A549 (cell line): ENCODE results near the gene DNM1. TPM values are rescaled to one million over a fixed set of nuclear protein-coding genes. Genes with fewer than 3 reads are reported as not detected.

Experiments
- ATAC-seq, 2 experiments: fragments of 200-7000 bp in 1 of 2; fragments of >200 bp in 1 of 2; cut with Nextera tagmentation in 1 of 2; cut with Tn5 transposase in 1 of 2; 3 replicates each; pipeline versions ENCODE4 v1.8.0 to v1.9.1; 2018 to 2020; ENCODE audit warnings: mild to moderate bottlenecking in 1 of 2, moderate library complexity in 1 of 2
- CTCF ChIA-PET: fragments of 300-600 bp; sonication (Branson Sonifier 250); formaldehyde crosslinking; extraction: SDS; loops from one replicate; lab custom pipeline; 2021; ENCODE audit warnings: antibody characterized with exemption, inconsistent platforms; lab: Yijun Ruan, JAX
- POLR2A ChIA-PET: fragments of 350-600 bp; formaldehyde crosslinking; extraction: SDS; loops from one replicate; lab custom pipeline; 2021; ENCODE audit warnings: antibody characterized with exemption, inconsistent platforms; lab: Yijun Ruan, JAX
- DNase-seq, 2 experiments: peaks; one replicate each; pipeline versions ENCODE4 v3.0.0 to v3.0.0-alpha.2; 2011 to 2016; ENCODE audit warnings: low read depth in 1 of 2, low spot score in 1 of 2
- FAIRE-seq: peaks from 2 replicates; lab custom pipeline; 2011; peaks lifted over from hg19 to GRCh38; lab: Jason Lieb, UNC
- H3K27ac ChIP-seq, 2 experiments: fragments of >200 bp; sonication (Bioruptor Twin); formaldehyde crosslinking; 3 replicates each; pipeline ENCODE4 v1.5.1; 2016 to 2017
- H3K4me1 ChIP-seq: fragments of >200 bp; sonication (Bioruptor Twin); formaldehyde crosslinking; 3 replicates; pipeline ENCODE4 v1.6.1; 2016
- H3K4me2 ChIP-seq: fragments of >200 bp; sonication (Bioruptor Twin); formaldehyde crosslinking; 3 replicates; pipeline ENCODE4 v1.6.1; 2016
- H3K4me3 ChIP-seq: fragments of >200 bp; sonication (Bioruptor Twin); formaldehyde crosslinking; 3 replicates; pipeline ENCODE4 v1.5.1; 2016
- H3K9me3 ChIP-seq: fragments of >200 bp; sonication (Bioruptor Twin); formaldehyde crosslinking; 3 replicates; pipeline ENCODE4 v1.6.1; 2016
- CBX2 ChIP-seq: fragments of 200-600 bp; sonication (generic); IDR thresholded peaks from 2 replicates; pipeline ENCODE4 v1.6.1; 2016; ENCODE audit warnings: low read depth, mild to moderate bottlenecking, borderline replicate concordance
- CBX8 ChIP-seq: fragments of 200-600 bp; sonication (generic); IDR thresholded peaks from 2 replicates; pipeline ENCODE4 v1.6.1; 2016
- CTCF ChIP-seq: fragments of >200 bp; sonication (Bioruptor Twin); formaldehyde crosslinking; IDR thresholded peaks from 3 replicates; pipeline ENCODE4 v1.5.1; 2016
- EP300 ChIP-seq, 2 experiments: fragments of >200 bp; sonication (Bioruptor Twin); formaldehyde crosslinking; IDR thresholded peaks; 2 replicates in 1 of 2; 3 replicates in 1 of 2; pipeline ENCODE4 v1.6.1; 2016 to 2017
- ESRRA ChIP-seq: fragments of 150-350 bp; IDR thresholded peaks from 2 replicates; pipeline ENCODE4 v1.6.1; 2014; ENCODE audit warnings: mild to moderate bottlenecking, low read length, borderline replicate concordance
- FOXS1 ChIP-seq: fragments of 250-450 bp; sonication (Bioruptor Pico); IDR thresholded peaks from 2 replicates; pipeline ENCODE4 v1.5.0; 2020; ENCODE audit warnings: mild to moderate bottlenecking, moderate library complexity
- GATA3 ChIP-seq: IDR thresholded peaks from 2 replicates; pipeline ENCODE4 v1.6.1; 2012; ENCODE audit warnings: borderline replicate concordance
- HMGXB4 ChIP-seq: fragments of 250-450 bp; sonication (Bioruptor Pico); IDR thresholded peaks from 2 replicates; pipeline ENCODE4 v1.5.0; 2021; ENCODE audit warnings: mild to moderate bottlenecking, moderate library complexity, borderline replicate concordance
- HOXA7 ChIP-seq: fragments of 250-450 bp; sonication (Bioruptor Pico); IDR thresholded peaks from 2 replicates; pipeline ENCODE4 v1.5.0; 2020; ENCODE audit warnings: mild to moderate bottlenecking, moderate library complexity
- JUN ChIP-seq, 2 experiments: fragments of >200 bp; sonication (Bioruptor Twin); formaldehyde crosslinking; IDR thresholded peaks; 2 replicates in 1 of 2; 3 replicates in 1 of 2; pipeline ENCODE4 v1.6.1; 2016 to 2017
- MAX ChIP-seq: IDR thresholded peaks from 2 replicates; pipeline ENCODE4 v1.6.1; 2012
- MAZ ChIP-seq: fragments of 150-350 bp; IDR thresholded peaks from 2 replicates; pipeline ENCODE4 v1.6.1; 2014; ENCODE audit warnings: antibody characterized with exemption, low read depth, low read length, borderline replicate concordance
- PHF8 ChIP-seq: fragments of 200-600 bp; sonication (generic); IDR thresholded peaks from 2 replicates; pipeline ENCODE4 v1.6.1; 2016; ENCODE audit warnings: low read depth, mild to moderate bottlenecking, antibody characterized with exemption, moderate library complexity, borderline replicate concordance
- POLR2A ChIP-seq: IDR thresholded peaks from 2 replicates; pipeline ENCODE4 v1.6.1; 2012; ENCODE audit warnings: mild to moderate bottlenecking, low read length
- POLR2AphosphoS2 ChIP-seq: conservative IDR thresholded peaks from 2 replicates; pipeline ENCODE4 v1.6.1; 2012; ENCODE audit warnings: low read length, improper control_type of control experiment, inconsistent platforms
- REST ChIP-seq: fragments of 200-600 bp; sonication (generic); IDR thresholded peaks from 2 replicates; pipeline ENCODE4 v1.6.1; 2016; ENCODE audit warnings: antibody characterized with exemption, mild to moderate bottlenecking, moderate library complexity
- RFX5 ChIP-seq: fragments of 450-650 bp; IDR thresholded peaks from 2 replicates; pipeline ENCODE4 v1.7.1; 2014; ENCODE audit warnings: antibody characterized with exemption, mild to moderate bottlenecking, moderate library complexity
- SMC3 ChIP-seq: fragments of >200 bp; sonication (Bioruptor Twin); formaldehyde crosslinking; IDR thresholded peaks from 3 replicates; pipeline ENCODE4 v1.6.1; 2018; ENCODE audit warnings: inconsistent platforms
- SREBF2 ChIP-seq: fragments of 450-650 bp; IDR thresholded peaks from 2 replicates; pipeline ENCODE4 v1.6.1; 2014; ENCODE audit warnings: mild to moderate bottlenecking, moderate library complexity
- USF2 ChIP-seq: fragments of 450-650 bp; IDR thresholded peaks from 2 replicates; pipeline ENCODE4 v1.6.1; 2014; ENCODE audit warnings: antibody characterized with exemption
- ZC3H11A ChIP-seq: fragments of 450-650 bp; IDR thresholded peaks from 2 replicates; pipeline ENCODE4 v1.6.1; 2014; ENCODE audit warnings: antibody characterized with exemption, mild to moderate bottlenecking
- WGBS: methylation state at CpG from one replicate; pipeline ENCODE4 v1.1.6; 2017; ENCODE audit errors: missing lambda C conversion rate; 5-methylcytosine and 5-hydroxymethylcytosine counted together
- polyA plus RNA-seq, 4 experiments: library from polyadenylated mRNA; depleted of rRNA in 3 of 4; stranded (reverse); fragments of >200 nt; fragmentation: RNase III in 1 of 4; extraction: RNeasy Plus Mini Kit Qiagen cat#74134 plus additional on column Dnase treatment in 1 of 4; gene quantifications; 2 replicates in 3 of 4; 3 replicates in 1 of 4; pipeline ENCODE4 v1.2.3, GENCODE V29; 2011 to 2017

Gene DNM1
- polyA plus RNA-seq, 2 of the 4 experiments (the other 2 are of a cell fraction), result 60.2 to 139 TPM

- 95% methylated on average over 24 of the region's 25 CpGs for WGBS
- H3K27ac ChIP-seq, result no peak overlapping the region
- H3K4me2 ChIP-seq, result no peak overlapping the region
- no peak overlapping the region for H3K4me3 ChIP-seq
- POLR2A ChIA-PET, result interaction anchor here (1.5 kb wide), 1 partner anchor 23 kb away, joined by 4 read pairs; the partner anchor contains the start of genes GOLGA2 and SWI5
- no peak for ATAC-seq
- CTCF ChIA-PET, result interaction anchor here (0.6 to 4.3 kb wide), 11 partner anchors 10 to 329 kb away, joined by 3 to 37 read pairs (median 3); partner anchors contain the start of genes GOLGA2 and SWI5
- no peak for DNase-seq
- TF ChIP-seq CBX2 (no peak), HOXA7 (CRISPR knock-in tag) (no peak), REST (no peak), SMC3 (no peak), MAX (no peak), MAZ (no peak), JUN (IDR thresholded peaks at IDR 0.05) (no peak), FOXS1 (no peak), CTCF (no peak), POLR2AphosphoS2 (no peak; the same call in 1 of the 2 replicates)
- H3K9me3 ChIP-seq, result no peaks in the 10 kb centered on the region
- FAIRE-seq, result no peak
- H3K4me1 ChIP-seq, result no peaks in the 10 kb centered on the region
Measured at GRCh38 chr9:128252317-128253139, 49.3 kb downstream of the DNM1 start.

GRCh38 chr9:128253140-128253990, 50.2 kb downstream of the DNM1 start:
- Histone ChIP-seq H3K4me3 (no peak overlapping the region), H3K4me2 (no peak overlapping the region), H3K9me3 (no peaks in the 10 kb centered on the region), H3K4me1 (no peaks in the 10 kb centered on the region), H3K27ac (no peak overlapping the region)
- POLR2A ChIA-PET, result no interaction called here
- FAIRE-seq (no peak), DNase-seq (no peak), ATAC-seq (no peak)
- CTCF ChIA-PET, result interaction anchor here (0.9 to 4.3 kb wide), 10 partner anchors 9 to 280 kb away, joined by 3 to 37 read pairs (median 3); no protein-coding TSS in a partner anchor
- 84% methylated on average over 29 of the region's 31 CpGs for WGBS
- TF ChIP-seq ZC3H11A (no peak), RFX5 (no peak), CBX8 (no peak), ESRRA (no peak), GATA3 (no peak), EP300 (IDR thresholded peaks at IDR 0.05) (no peak), HMGXB4 (CRISPR knock-in tag) (no peak), POLR2A (no peak), PHF8 (no peak), USF2 (no peak), SREBF2 (no peak)
